Stimulated activated CD8-positive, alpha-beta memory T cell treated with anti-CD3 and anti-CD28 coated beads, Interleukin-15, amount 100 ng/mL, for 48 hours (primary cell): Measurements from ENCODE around the gene NDUFV2.
"Not testable (repeated sequence)": the region's sequence is repeated elsewhere in the genome, so short reads cannot be mapped to it uniquely, and the experiment has no call there.

Experiments
- DNase-seq, 2 donors: peaks; one replicate each; pipeline ENCODE4 v3.0.0-alpha.2; 2020; ENCODE audit warnings: low read depth in 2 of 2

The NDUFV2 gene

GRCh38 chr18:9102508-9103375 is at the start of gene NDUFV2:
Gene NDUFV2, plus strand, starts transcription at chr18:9102699. Its CDS starts 45 bp downstream, at chr18:9102744.
- peak; percentile 98 to 99 for DNase-seq

- DNase-seq, result no peak
Measured at GRCh38 chr18:9053814-9054213, 48.7 kb upstream of the NDUFV2 start.

- no peak for DNase-seq
Measured at GRCh38 chr18:9055185-9055584, 47.3 kb upstream of the NDUFV2 start.

- DNase-seq, result no peak
Measured at GRCh38 chr18:9055626-9056025, 46.9 kb upstream of the NDUFV2 start.

GRCh38 chr18:9057646-9058045 is 44.9 kb upstream of the NDUFV2 start:
- DNase-seq, result no peak

GRCh38 chr18:9058406-9058805 is 44.1 kb upstream of the NDUFV2 start:
- no peak for DNase-seq

- no peak for DNase-seq
Measured at GRCh38 chr18:9062418-9062751, 40.1 kb upstream of the NDUFV2 start.

GRCh38 chr18:9065864-9066263 is 36.6 kb upstream of the NDUFV2 start:
- DNase-seq, result no peak

- DNase-seq, result no peak
Measured at GRCh38 chr18:9066358-9066757, 36.1 kb upstream of the NDUFV2 start.

- DNase-seq, result no peak
Measured at GRCh38 chr18:9066817-9067306, 35.6 kb upstream of the NDUFV2 start.

GRCh38 chr18:9067823-9068222 is 34.7 kb upstream of the NDUFV2 start:
- no peak for DNase-seq

GRCh38 chr18:9068346-9068745 is 34.2 kb upstream of the NDUFV2 start:
- DNase-seq, result no peak

GRCh38 chr18:9069601-9070000 is 32.9 kb upstream of the NDUFV2 start:
- no peak for DNase-seq

GRCh38 chr18:9070212-9070611 is 32.3 kb upstream of the NDUFV2 start:
- DNase-seq, result no peak

GRCh38 chr18:9079818-9080528 is 22.5 kb upstream of the NDUFV2 start:
- no peak for DNase-seq

- peak; percentile 33 to 62 for DNase-seq
Measured at GRCh38 chr18:9081940-9082339, 20.6 kb upstream of the NDUFV2 start.

- peak; percentile 28 to 44 for DNase-seq
Measured at GRCh38 chr18:9082711-9083510, 19.6 kb upstream of the NDUFV2 start.

GRCh38 chr18:9086015-9086414 is 16.5 kb upstream of the NDUFV2 start:
- DNase-seq, result no peak

- DNase-seq, result no peak
Measured at GRCh38 chr18:9086624-9087023, 15.9 kb upstream of the NDUFV2 start.

GRCh38 chr18:9087144-9087543 is 15.4 kb upstream of the NDUFV2 start:
- no peak for DNase-seq

GRCh38 chr18:9088252-9088651 is 14.2 kb upstream of the NDUFV2 start:
- DNase-seq, result no peak

- not testable (repeated sequence) for DNase-seq
Measured at GRCh38 chr18:9088727-9089126, 13.8 kb upstream of the NDUFV2 start.
